Subcutaneous abdominal adipose tissue (tissue), 5 donors: ENCODE data around the gene SHPK.
A peak's percentile ranks its signal among the peaks of the same experiment; 100 is the strongest.

Source experiments
- H3K27ac ChIP-seq: one replicate; pipeline ENCODE4 v1.7.0; 2013; ENCODE audit warnings: low read depth, mild to moderate bottlenecking, inconsistent platforms, low read length, moderate library complexity
- H3K27me3 ChIP-seq, 5 donors: one replicate each; pipeline ENCODE4 v1.7.0; 2013; ENCODE audit warnings: low read length in 5 of 5, inconsistent platforms in 1 of 5; ENCODE audit not compliant: control insufficient read depth in 5 of 5, insufficient read depth in 4 of 5
- H3K36me3 ChIP-seq, 5 donors: one replicate each; pipeline ENCODE4 v1.7.0; 2013; ENCODE audit warnings: low read length in 5 of 5; ENCODE audit not compliant: control insufficient read depth in 5 of 5, insufficient read depth in 5 of 5
- H3K4me1 ChIP-seq, 5 donors: one replicate each; pipeline ENCODE4 v1.7.0; 2013; ENCODE audit warnings: low read length in 5 of 5, mild to moderate bottlenecking in 3 of 5, moderate library complexity in 1 of 5; ENCODE audit not compliant: control insufficient read depth in 5 of 5, insufficient read depth in 5 of 5
- H3K4me3 ChIP-seq, 5 donors: one replicate each; pipeline ENCODE4 v1.7.0; 2013; ENCODE audit warnings: low read length in 5 of 5, low read depth in 1 of 5
- H3K9ac ChIP-seq, 5 donors: one replicate each; pipeline ENCODE4 v1.7.0; 2013; ENCODE audit warnings: low read length in 5 of 5, mild to moderate bottlenecking in 4 of 5, moderate library complexity in 3 of 5
- H3K9me3 ChIP-seq, 5 donors: one replicate each; pipeline ENCODE4 v1.7.0; 2013; ENCODE audit warnings: low read length in 5 of 5; ENCODE audit not compliant: control insufficient read depth in 5 of 5
- donor health status: healthy.
- donor health status: healthy.
- donor health status: healthy.
- donor health status: healthy.
- donor health status: healthy.

SHPK gene

GRCh38 chr17:3675886-3676285 lies 39.8 kb upstream of the SHPK start:
- H3K9ac ChIP-seq: no peak overlapping the region
- no peaks in the 10 kb centered on the region for H3K9me3 ChIP-seq
- peaks cover 0 to 5% (median 0%) of the 10 kb centered on the region in 5 donors for H3K36me3 ChIP-seq
- no peak overlapping the region for H3K27ac ChIP-seq
- H3K4me3 ChIP-seq: no peak overlapping the region
- H3K4me1 ChIP-seq: no peaks in the 10 kb centered on the region
- H3K27me3 ChIP-seq: peaks cover 0 to 19% (median 4%) of the 10 kb centered on the region in 5 donors

- H3K27me3 ChIP-seq: peaks cover 0 to 7% (median 0%) of the 10 kb centered on the region in 5 donors
- peaks cover 0 to 8% (median 0%) of the 10 kb centered on the region in 5 donors for H3K36me3 ChIP-seq
- no peak overlapping the region for H3K4me3 ChIP-seq
- H3K9ac ChIP-seq: no peak overlapping the region
- peaks cover 2 to 22% (median 16%) of the 10 kb centered on the region in 5 donors for H3K4me1 ChIP-seq
- H3K9me3 ChIP-seq: no peaks in the 10 kb centered on the region
- no peak overlapping the region for H3K27ac ChIP-seq
Measured at GRCh38 chr17:3672571-3672970, 36.5 kb upstream of the SHPK start.

DNA sequence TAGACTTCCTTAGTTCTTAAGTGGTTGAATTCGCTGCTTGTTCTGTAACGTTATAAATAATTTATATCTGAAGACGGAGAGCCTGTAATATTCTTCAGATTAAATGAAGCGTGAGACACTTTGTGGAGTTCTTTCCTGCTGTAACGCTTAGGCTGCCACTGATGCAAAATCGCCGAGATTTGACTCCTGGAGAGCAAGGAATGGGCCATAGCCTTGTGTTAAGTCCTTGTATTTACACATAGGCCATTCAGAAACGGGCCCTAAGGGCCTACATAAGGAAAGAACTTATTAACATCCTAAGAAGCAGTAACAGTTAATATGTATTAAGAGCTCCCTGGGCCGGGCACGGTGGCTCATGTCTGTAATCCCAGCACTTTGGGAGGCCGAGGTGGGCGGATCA lies 33.5 kb upstream of the SHPK start:
- Histone ChIP-seq H3K4me1 (peaks cover 2 to 41% (median 36%) of the 10 kb centered on the region in 5 donors), H3K36me3 (peaks cover 0 to 11% (median 5%) of the 10 kb centered on the region in 5 donors), H3K27ac (no peak overlapping the region), H3K27me3 (peaks cover 0 to 2% (median 0%) of the 10 kb centered on the region in 5 donors), H3K9ac (peak overlapping the region; percentile 48 to 98 (median 95)), H3K4me3 (peak overlapping the region; percentile 76 to 96 (median 93)), H3K9me3 (no peaks in the 10 kb centered on the region)

- Histone ChIP-seq H3K9me3 (no peaks in the 10 kb centered on the region), H3K27me3 (no peaks in the 10 kb centered on the region), H3K27ac (peak overlapping the region; percentile 85), H3K4me1 (peaks cover 2 to 41% (median 36%) of the 10 kb centered on the region in 5 donors), H3K36me3 (peaks cover 0 to 17% (median 10%) of the 10 kb centered on the region in 5 donors), H3K4me3 (peak overlapping the region; percentile 76 to 96 (median 93)), H3K9ac (peak overlapping the region; percentile 48 to 98 (median 95))
Measured at GRCh38 chr17:3669085-3669347, 33.0 kb upstream of the SHPK start.

GRCh38 chr17:3668279-3669084 lies 32.4 kb upstream of the SHPK start, which contains the start of the genes EMC6 and TAX1BP3:
Gene EMC6 (plus strand): TSS chr17:3668812. CDS start chr17:3669147, 335 bp downstream.
Gene TAX1BP3 (minus strand): TSS chr17:3668578. CDS start chr17:3668526, 52 bp downstream.
- Histone ChIP-seq H3K9me3 (no peaks in the 10 kb centered on the region), H3K4me1 (peaks cover 2 to 41% (median 36%) of the 10 kb centered on the region in 5 donors), H3K9ac (peak within 1 kb of the TSS; percentile 50 to 98 (median 95))

DNA sequence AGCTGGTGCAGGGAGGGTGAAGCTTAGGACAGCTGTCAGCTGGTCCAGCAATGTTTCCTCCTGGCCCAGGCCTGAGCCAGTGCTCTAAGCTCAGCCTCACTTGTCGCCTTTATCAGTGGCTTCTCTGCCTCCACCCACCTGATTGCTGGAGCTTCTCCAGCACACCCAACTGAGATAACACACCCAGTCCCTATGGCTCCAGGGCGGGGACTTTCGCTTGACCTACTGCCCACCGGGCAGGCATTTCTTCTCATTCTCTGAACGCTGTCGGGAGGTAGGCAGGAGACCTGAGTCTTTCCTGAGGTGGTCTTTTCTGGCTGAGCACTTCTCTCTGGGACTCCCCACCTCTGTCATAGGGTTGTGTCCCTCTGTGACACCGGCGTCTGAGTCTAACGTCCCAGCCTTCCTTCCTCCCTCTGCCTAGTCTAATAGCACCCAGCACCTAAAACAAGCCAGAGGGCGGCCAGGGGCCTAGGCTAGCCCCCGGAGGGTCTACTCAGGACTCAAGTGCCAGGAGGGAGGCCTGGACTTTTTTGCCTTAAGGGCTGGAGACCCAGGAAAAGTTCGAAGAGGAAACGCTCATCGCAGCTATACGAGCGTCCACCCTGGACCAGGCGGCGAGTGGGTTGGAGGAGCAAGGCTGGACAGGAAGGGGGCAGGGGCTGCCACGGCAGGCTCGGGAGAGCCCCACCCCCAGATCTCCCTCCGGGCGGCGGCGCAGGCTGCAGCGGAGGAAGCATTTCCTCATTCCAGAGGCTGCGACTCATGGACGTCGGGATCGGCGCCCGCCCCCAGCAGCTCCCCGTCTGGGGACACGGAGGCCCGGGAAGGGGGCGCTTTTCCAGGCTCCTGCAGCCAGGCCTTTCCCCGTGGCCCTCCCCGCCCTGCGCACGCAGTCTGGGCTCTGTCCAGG lies 31.6 kb upstream of the SHPK start:
- no peaks in the 10 kb centered on the region for H3K27me3 ChIP-seq
- peaks cover 0 to 30% (median 21%) of the 10 kb centered on the region in 5 donors for H3K36me3 ChIP-seq
- H3K4me3 ChIP-seq: peak overlapping the region; percentile 70 to 96 (median 93)
- H3K27ac ChIP-seq: peak overlapping the region; percentile 85
- peaks cover 2 to 41% (median 36%) of the 10 kb centered on the region in 5 donors for H3K4me1 ChIP-seq
- peak overlapping the region; percentile 50 to 89 (median 78) for H3K9ac ChIP-seq
- no peaks in the 10 kb centered on the region for H3K9me3 ChIP-seq

More at GRCh38 chr17:3668279-3669084, 32.4 kb upstream of the SHPK start, which contains the start of the genes EMC6 and TAX1BP3:
- Histone ChIP-seq H3K4me3 (peak within 1 kb of the TSS; percentile 78 to 96 (median 93)), H3K27me3 (no peaks in the 10 kb centered on the region), H3K27ac (peak within 1 kb of the TSS; percentile 85), H3K36me3 (peaks cover 0 to 22% (median 16%) of the 10 kb centered on the region in 5 donors)

- no peaks in the 10 kb centered on the region for H3K9me3 ChIP-seq
- peaks cover 2 to 41% (median 36%) of the 10 kb centered on the region in 5 donors for H3K4me1 ChIP-seq
- no peak overlapping the region for H3K27ac ChIP-seq
- H3K4me3 ChIP-seq: peak overlapping the region in 2 of 5 donors; percentile 35 to 96
- H3K36me3 ChIP-seq: peaks cover 0 to 33% (median 22%) of the 10 kb centered on the region in 5 donors
- H3K9ac ChIP-seq: peak overlapping the region in 1 of 5 donors; percentile 25
- H3K27me3 ChIP-seq: no peaks in the 10 kb centered on the region
Measured at GRCh38 chr17:3666516-3666915, 30.5 kb upstream of the SHPK start.

DNA sequence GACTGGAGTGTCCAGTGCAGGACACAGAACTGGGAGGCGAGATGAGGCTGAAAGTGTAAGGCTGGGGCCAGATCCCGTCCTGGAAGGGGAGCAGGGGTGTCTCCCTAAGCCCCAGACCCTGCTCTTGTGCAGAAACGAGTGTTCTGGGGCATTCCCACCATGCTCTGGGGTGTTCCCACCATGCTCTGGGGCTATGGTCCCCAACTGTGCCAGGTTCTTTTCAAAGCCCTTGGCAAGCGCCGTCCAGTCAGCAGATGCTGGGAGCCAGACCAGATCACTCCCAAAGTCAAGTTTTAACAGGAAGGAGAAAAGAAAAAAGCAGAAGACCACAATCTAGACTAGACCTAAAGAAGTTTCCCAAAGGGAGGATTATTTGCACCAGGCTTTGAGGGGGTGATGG lies 29.8 kb upstream of the SHPK start:
- peak overlapping the region; percentile 29 for H3K27ac ChIP-seq
- H3K36me3 ChIP-seq: peaks cover 0 to 39% (median 26%) of the 10 kb centered on the region in 5 donors
- H3K9ac ChIP-seq: no peak overlapping the region
- H3K9me3 ChIP-seq: no peaks in the 10 kb centered on the region
- no peaks in the 10 kb centered on the region for H3K27me3 ChIP-seq
- H3K4me3 ChIP-seq: no peak overlapping the region
- peaks cover 2 to 43% (median 37%) of the 10 kb centered on the region in 5 donors for H3K4me1 ChIP-seq

DNA sequence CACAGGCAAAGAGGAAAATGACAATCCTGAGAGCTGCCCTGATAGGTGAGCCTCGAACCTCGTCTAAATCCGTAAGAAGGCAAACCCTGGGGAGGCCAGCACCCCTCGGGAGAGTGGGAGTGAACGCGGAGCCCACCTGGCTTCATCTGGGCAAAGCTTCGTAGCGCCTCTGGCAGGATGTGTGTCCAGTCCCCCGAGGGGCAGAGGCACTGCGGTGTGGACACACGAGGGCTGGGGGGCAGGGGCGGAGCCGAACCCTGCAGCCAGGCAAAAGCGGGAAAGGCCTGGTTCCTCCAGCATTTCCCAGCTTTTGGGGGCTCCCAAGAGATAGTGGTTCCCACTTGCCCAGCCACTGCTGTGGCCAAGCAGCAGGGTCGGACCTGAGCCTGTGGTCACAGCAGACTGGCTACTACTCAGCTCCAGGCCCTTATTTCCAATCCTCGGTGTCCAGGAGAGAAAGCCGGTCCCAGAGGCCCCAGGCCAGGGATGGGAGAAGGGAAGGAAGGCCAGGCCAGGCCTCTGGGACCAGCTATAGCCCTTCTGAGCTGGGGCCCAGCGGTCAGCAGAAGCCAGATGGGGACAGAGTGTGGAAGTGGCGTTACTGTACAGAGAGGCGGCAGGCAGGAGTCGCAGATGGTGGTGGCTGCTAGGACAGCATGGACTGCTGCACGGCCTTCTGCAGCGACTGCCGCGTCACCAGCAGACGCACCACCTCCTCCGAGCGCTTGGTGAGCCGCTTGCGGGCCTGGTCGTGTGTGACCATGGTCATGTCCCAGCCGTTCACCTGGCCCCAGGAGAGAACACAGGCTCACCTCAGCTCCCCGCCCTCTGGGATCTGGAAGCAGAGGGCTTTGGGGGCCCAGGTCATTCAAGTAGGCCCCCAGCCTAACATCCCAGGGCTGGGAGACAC lies 27.3 kb upstream of the SHPK start:
- H3K4me1 ChIP-seq: peaks cover 0 to 50% (median 48%) of the 10 kb centered on the region in 5 donors
- no peak overlapping the region for H3K4me3 ChIP-seq
- no peaks in the 10 kb centered on the region for H3K9me3 ChIP-seq
- H3K27me3 ChIP-seq: no peaks in the 10 kb centered on the region
- no peak overlapping the region for H3K27ac ChIP-seq
- H3K9ac ChIP-seq: no peak overlapping the region
- H3K36me3 ChIP-seq: peaks cover 0 to 52% (median 31%) of the 10 kb centered on the region in 5 donors
